ENCODE measurements around the gene VEPH1. TPM values are rescaled to one million over a fixed set of nuclear protein-coding genes. Genes with fewer than 3 reads are reported as not detected.

The VEPH1 gene
- total and polyA plus RNA-seq, 2 donors (not counting 1 experiment from before 2014, with no cell fraction given): not detected

- H3K9ac ChIP-seq (ENCODE audit: low read length): no peak overlapping the region
- ChIA-PET POLR2A (no interaction called here), CTCF (no interaction called here)
- no peak for DNase-seq
- TF ChIP-seq EZH2 (IDR thresholded peaks at IDR 0.05; ENCODE audit: borderline replicate concordance, insufficient read depth, low read depth, low read length, poor library complexity, severe bottlenecking) (no peak), CTCF (IDR thresholded peaks at IDR 0.05) (no peak)
- ATAC-seq (ENCODE audit: low read depth): no peak
- no peaks in the 10 kb centered on the region for H3K79me2 ChIP-seq (ENCODE audit: control insufficient read depth, insufficient read depth, low read length)
- H3K27ac ChIP-seq (ENCODE audit: low read length in 2 of 2): no peak overlapping the region
- intact Hi-C loops (cut with micrococcal nuclease): no loop called here
- no peaks in the 10 kb centered on the region for H3K27me3 ChIP-seq (replicated peaks in 1 of 4; ENCODE audit: control extremely low read depth in 1 of 4, control insufficient read depth in 3 of 4, insufficient read depth in 4 of 4, low read length in 3 of 4)
- H3K27me3 Mint-ChIP-seq: no peaks in the 10 kb centered on the region
- H4K20me1 ChIP-seq (ENCODE audit: control insufficient read depth, insufficient read depth, low read length, poor library complexity, severe bottlenecking): no peaks in the 10 kb centered on the region
- no peak overlapping the region for H2AFZ ChIP-seq (ENCODE audit: insufficient read depth, low read depth, low read length, poor library complexity, severe bottlenecking)
- H3K4me2 ChIP-seq (replicated peaks; ENCODE audit: low read depth, low read length, poor library complexity, severe bottlenecking): no peak overlapping the region
- H3K9me3 ChIP-seq (ENCODE audit: control extremely low read depth in 1 of 3, control insufficient read depth in 2 of 3, insufficient read depth in 1 of 3, low read length in 2 of 3): no peaks in the 10 kb centered on the region
- no peaks in the 10 kb centered on the region for H3K4me1 Mint-ChIP-seq
- 100% methylated on average over 1 of the region's 2 CpGs for WGBS (ENCODE audit: insufficient coverage)
- H3K4me3 ChIP-seq (ENCODE audit: control extremely low read depth in 1 of 5, extremely low read depth in 1 of 5, insufficient read depth in 1 of 5, low read depth in 2 of 5, low read length in 4 of 5): no peak overlapping the region
- H3K36me3 ChIP-seq (replicated peaks in 1 of 2; ENCODE audit: control extremely low read depth in 1 of 2, control insufficient read depth in 1 of 2, extremely low read depth in 1 of 2, insufficient read depth in 2 of 2, low read length in 1 of 2): no peaks in the 10 kb centered on the region
- no peak overlapping the region for H3K27ac Mint-ChIP-seq
- no peaks in the 10 kb centered on the region for H3K9me3 Mint-ChIP-seq (ENCODE audit: insufficient read depth)
- no peak overlapping the region for H3K4me3 Mint-ChIP-seq
- no peaks in the 10 kb centered on the region for H3K4me1 ChIP-seq (ENCODE audit: control insufficient read depth in 2 of 2, insufficient read depth in 2 of 2, low read length in 2 of 2)
Observed at GRCh38 chr3:157290766-157291165, 212.4 kb downstream of the VEPH1 start.

GRCh38 chr3:157285966-157286365 lies 217.2 kb downstream of the VEPH1 start:
- H3K4me3 ChIP-seq (ENCODE audit: control extremely low read depth in 1 of 5, extremely low read depth in 1 of 5, insufficient read depth in 1 of 5, low read depth in 2 of 5, low read length in 4 of 5): no peak overlapping the region
- no peak for TF ChIP-seq CTCF (IDR thresholded peaks at IDR 0.05)
- TF ChIP-seq EZH2 (IDR thresholded peaks at IDR 0.05; ENCODE audit: borderline replicate concordance, insufficient read depth, low read depth, low read length, poor library complexity, severe bottlenecking): no peak
- H2AFZ ChIP-seq (ENCODE audit: insufficient read depth, low read depth, low read length, poor library complexity, severe bottlenecking): no peak overlapping the region
- Mint-ChIP-seq H3K27ac (no peak overlapping the region), H3K9me3 (ENCODE audit: insufficient read depth) (no peaks in the 10 kb centered on the region), H3K4me1 (no peaks in the 10 kb centered on the region), H3K27me3 (no peaks in the 10 kb centered on the region), H3K4me3 (no peak overlapping the region)
- ATAC-seq (ENCODE audit: low read depth) (no peak), DNase-seq (no peak)
- H3K27ac ChIP-seq (ENCODE audit: low read length in 2 of 2): no peak overlapping the region
- H3K36me3 ChIP-seq (replicated peaks in 1 of 2; ENCODE audit: control extremely low read depth in 1 of 2, control insufficient read depth in 1 of 2, extremely low read depth in 1 of 2, insufficient read depth in 2 of 2, low read length in 1 of 2): no peaks in the 10 kb centered on the region
- H3K4me1 ChIP-seq (ENCODE audit: control insufficient read depth in 2 of 2, insufficient read depth in 2 of 2, low read length in 2 of 2): no peaks in the 10 kb centered on the region
- no peaks in the 10 kb centered on the region for H3K27me3 ChIP-seq (replicated peaks in 1 of 4; ENCODE audit: control extremely low read depth in 1 of 4, control insufficient read depth in 3 of 4, insufficient read depth in 4 of 4, low read length in 3 of 4)
- intact Hi-C loops (cut with micrococcal nuclease): no loop called here
- no peaks in the 10 kb centered on the region for H3K9me3 ChIP-seq (ENCODE audit: control extremely low read depth in 1 of 3, control insufficient read depth in 2 of 3, insufficient read depth in 1 of 3, low read length in 2 of 3)
- no peaks in the 10 kb centered on the region for H4K20me1 ChIP-seq (ENCODE audit: control insufficient read depth, insufficient read depth, low read length, poor library complexity, severe bottlenecking)
- CTCF ChIA-PET: no interaction called here
- POLR2A ChIA-PET: no interaction called here
- no peak overlapping the region for H3K9ac ChIP-seq (ENCODE audit: low read length)
- H3K4me2 ChIP-seq (replicated peaks; ENCODE audit: low read depth, low read length, poor library complexity, severe bottlenecking): no peak overlapping the region
- no CpG with 5 or more reads among the region's 2 CpGs for WGBS (ENCODE audit: insufficient coverage)
- H3K79me2 ChIP-seq (ENCODE audit: control insufficient read depth, insufficient read depth, low read length): no peaks in the 10 kb centered on the region

Measured in B cell (primary cell).